Neuronal stem cell (in vitro differentiated cells): ENCODE results near the gene MAFB.

Source experiments
- DNase-seq: peaks from one replicate; pipeline ENCODE4 v3.0.0-alpha.2; 2013; ENCODE audit warnings: low spot score
- H2AFZ ChIP-seq: one replicate; pipeline ENCODE4 v1.6.1; 2013; ENCODE audit warnings: mild to moderate bottlenecking, low read length, inconsistent platforms
- H2AK5ac ChIP-seq: 2 replicates; pipeline ENCODE4 v1.6.1; 2013; ENCODE audit warnings: low read depth, mild to moderate bottlenecking, inconsistent platforms, low read length, moderate library complexity, mixed read lengths
- H2BK120ac ChIP-seq: 2 replicates; pipeline ENCODE4 v1.6.1; 2013; ENCODE audit warnings: low read depth, mild to moderate bottlenecking, inconsistent platforms, low read length, moderate library complexity, mixed read lengths
- H2BK12ac ChIP-seq: one replicate; pipeline ENCODE4 v1.6.1; 2013; ENCODE audit warnings: low read length, inconsistent platforms
- H2BK15ac ChIP-seq: 2 replicates; pipeline ENCODE4 v1.6.1; 2013; ENCODE audit warnings: mild to moderate bottlenecking, low read length, inconsistent platforms, mixed read lengths
- H2BK5ac ChIP-seq: one replicate; pipeline ENCODE4 v1.6.1; 2013; ENCODE audit warnings: inconsistent platforms, mild to moderate bottlenecking, low read length, moderate library complexity
- H3K14ac ChIP-seq: one replicate; pipeline ENCODE4 v1.6.1; 2013; ENCODE audit warnings: low read length, inconsistent platforms
- H3K18ac ChIP-seq: 2 replicates; pipeline ENCODE4 v1.6.1; 2013; ENCODE audit warnings: low read length, inconsistent platforms
- H3K23ac ChIP-seq: 2 replicates; pipeline ENCODE4 v1.6.1; 2013; ENCODE audit warnings: low read depth, mild to moderate bottlenecking, mixed read lengths, low read length, inconsistent platforms; ENCODE audit not compliant: poor library complexity
- H3K27ac ChIP-seq: replicated peaks from 3 replicates; pipeline ENCODE4 v1.5.1; 2013; ENCODE audit warnings: low read length, inconsistent platforms
- H3K27me3 ChIP-seq, 3 experiments: 2 replicates each; pipeline ENCODE4 v1.6.1; 2013; ENCODE audit warnings: low read length in 3 of 3, mild to moderate bottlenecking in 2 of 3, inconsistent platforms in 1 of 3, low read depth in 1 of 3, mixed read lengths in 1 of 3, moderate library complexity in 1 of 3; ENCODE audit not compliant: control insufficient read depth in 3 of 3, insufficient read depth in 3 of 3
- H3K36me3 ChIP-seq, 2 donors: replicated peaks in 1 of 2; 2 replicates each; pipeline ENCODE4 v1.6.1; 2013; ENCODE audit warnings: low read length in 2 of 2; ENCODE audit not compliant: control insufficient read depth in 2 of 2, insufficient read depth in 2 of 2
- H3K4ac ChIP-seq: 2 replicates; pipeline ENCODE4 v1.6.1; 2013; ENCODE audit warnings: inconsistent platforms, mild to moderate bottlenecking, low read length, moderate library complexity
- H3K4me1 ChIP-seq, 2 donors: 1 replicate in 1 of 2; 2 replicates in 1 of 2; pipeline ENCODE4 v1.6.1; 2013; ENCODE audit warnings: low read length in 2 of 2, low read depth in 1 of 2; ENCODE audit not compliant: control insufficient read depth in 2 of 2, insufficient read depth in 1 of 2
- H3K4me2 ChIP-seq: one replicate; pipeline ENCODE4 v1.6.1; 2013; ENCODE audit warnings: mild to moderate bottlenecking, low read length, inconsistent platforms; ENCODE audit not compliant: insufficient read depth, poor library complexity, severe bottlenecking
- H3K4me3 ChIP-seq, 2 donors: 2 replicates each; pipeline ENCODE4 v1.5.1; 2013; ENCODE audit warnings: low read length in 2 of 2, mild to moderate bottlenecking in 2 of 2, inconsistent platforms in 1 of 2, moderate library complexity in 1 of 2
- H3K79me1 ChIP-seq: one replicate; pipeline ENCODE4 v1.6.1; 2013; ENCODE audit warnings: low read depth, mild to moderate bottlenecking, inconsistent platforms, low read length, moderate library complexity
- H3K9ac ChIP-seq: one replicate; pipeline ENCODE4 v1.6.1; 2013; ENCODE audit warnings: mild to moderate bottlenecking, low read depth, low read length, inconsistent platforms; ENCODE audit not compliant: poor library complexity
- H3K9me3 ChIP-seq, 2 donors: replicated peaks in 1 of 2; 2 replicates each; pipeline versions ENCODE3 to v1.6.1; 2013; ENCODE audit warnings: low read length in 2 of 2, mild to moderate bottlenecking in 2 of 2, inconsistent platforms in 1 of 2, low read depth in 1 of 2, mixed read lengths in 1 of 2, moderate library complexity in 1 of 2; ENCODE audit not compliant: control insufficient read depth in 2 of 2, insufficient read depth in 1 of 2
- H4K8ac ChIP-seq: one replicate; pipeline ENCODE4 v1.6.1; 2013; ENCODE audit warnings: low read depth, mild to moderate bottlenecking, inconsistent platforms, low read length, moderate library complexity
- H4K91ac ChIP-seq: one replicate; pipeline ENCODE4 v1.6.1; 2013; ENCODE audit warnings: low read length, low read depth, mild to moderate bottlenecking, inconsistent platforms; ENCODE audit not compliant: poor library complexity
- WGBS, 2 donors: extraction: QIAGEN DNeasy Blood & Tissue Kit; methylation state at CpG; one replicate each; pipeline ENCODE4 v1.1.7; 2013; ENCODE audit warnings: missing lambda C conversion rate in 2 of 2, mixed read lengths in 1 of 2; ENCODE audit not compliant: insufficient read length in 2 of 2, insufficient replicate concordance in 1 of 2; ENCODE audit errors: extremely low coverage in 2 of 2; 5-methylcytosine and 5-hydroxymethylcytosine counted together

MAFB gene

GRCh38 chr20:40643891-40644290 is 45.1 kb downstream of the MAFB start:
- Histone ChIP-seq H4K8ac (no peak overlapping the region), H3K9ac (no peak overlapping the region), H2BK5ac (no peak overlapping the region), H3K18ac (peak overlapping the region; percentile 17), H3K9me3 (peaks cover 0 to 2% of the 10 kb centered on the region in 2 donors), H3K79me1 (no peaks in the 10 kb centered on the region), H3K4me2 (no peak overlapping the region), H4K91ac (no peak overlapping the region), H3K27ac (no peak overlapping the region), H3K4ac (no peak overlapping the region), H3K23ac (no peak overlapping the region), H2BK12ac (no peak overlapping the region), H3K14ac (no peak overlapping the region), H2BK15ac (no peak overlapping the region), H3K4me1 (peaks cover 0 to 7% of the 10 kb centered on the region in 2 donors), H2BK120ac (no peak overlapping the region), H3K27me3 (peaks cover 0 to 15% (median 0%) of the 10 kb centered on the region in 3 experiments), H2AK5ac (no peak overlapping the region), H3K4me3 (no peak overlapping the region), H2AFZ (no peak overlapping the region), H3K36me3 (no peaks in the 10 kb centered on the region)
- no peak for DNase-seq
- no CpG with 5 or more reads among the region's 5 CpGs for WGBS, 2 donors

GRCh38 chr20:40641809-40642208 is 47.2 kb downstream of the MAFB start:
- no peak overlapping the region for H3K4me3 ChIP-seq

GRCh38 chr20:40641202-40641601 is 47.8 kb downstream of the MAFB start:
- Histone ChIP-seq H3K9ac (no peak overlapping the region), H3K4me3 (no peak overlapping the region), H2AK5ac (no peak overlapping the region), H2AFZ (no peak overlapping the region), H3K27me3 (peaks cover 0 to 15% (median 0%) of the 10 kb centered on the region in 3 experiments), H2BK120ac (no peak overlapping the region), H4K91ac (no peak overlapping the region), H2BK5ac (no peak overlapping the region), H3K36me3 (no peaks in the 10 kb centered on the region), H3K9me3 (peaks cover 0 to 2% of the 10 kb centered on the region in 2 donors), H3K4me2 (no peak overlapping the region), H3K27ac (no peak overlapping the region), H3K14ac (no peak overlapping the region), H2BK12ac (no peak overlapping the region), H3K4me1 (peaks cover 0 to 2% of the 10 kb centered on the region in 2 donors), H3K18ac (no peak overlapping the region), H3K23ac (no peak overlapping the region), H3K79me1 (no peaks in the 10 kb centered on the region), H2BK15ac (no peak overlapping the region), H3K4ac (no peak overlapping the region), H4K8ac (no peak overlapping the region)
- WGBS, 2 donors, result no CpG with 5 or more reads among the region's 2 CpGs
- DNase-seq, result no peak

More at GRCh38 chr20:40641809-40642208, 47.2 kb downstream of the MAFB start:
- DNase-seq, result no peak
- no peak overlapping the region for H3K4me2 ChIP-seq
- no peaks in the 10 kb centered on the region for H3K36me3 ChIP-seq
- no peak overlapping the region for H3K27ac ChIP-seq
- H3K4ac ChIP-seq, result no peak overlapping the region
- WGBS, 2 donors, result no CpG with 5 or more reads among the region's 4 CpGs
- no peak overlapping the region for H2BK12ac ChIP-seq
- no peak overlapping the region for H2BK120ac ChIP-seq
- H4K91ac ChIP-seq, result no peak overlapping the region
- H2AFZ ChIP-seq, result no peak overlapping the region
- no peak overlapping the region for H3K23ac ChIP-seq
- no peak overlapping the region for H2BK15ac ChIP-seq
- peaks cover 0 to 7% of the 10 kb centered on the region in 2 donors for H3K4me1 ChIP-seq
- no peak overlapping the region for H2BK5ac ChIP-seq
- peaks cover 0 to 15% (median 0%) of the 10 kb centered on the region in 3 experiments for H3K27me3 ChIP-seq
- H3K9me3 ChIP-seq, result peaks cover 0 to 2% of the 10 kb centered on the region in 2 donors
- H2AK5ac ChIP-seq, result no peak overlapping the region
- no peak overlapping the region for H3K14ac ChIP-seq
- H4K8ac ChIP-seq, result no peak overlapping the region
- H3K9ac ChIP-seq, result no peak overlapping the region
- no peaks in the 10 kb centered on the region for H3K79me1 ChIP-seq
- no peak overlapping the region for H3K18ac ChIP-seq

GRCh38 chr20:40640667-40641066 is 48.4 kb downstream of the MAFB start:
- Histone ChIP-seq H3K36me3 (no peaks in the 10 kb centered on the region), H3K4ac (no peak overlapping the region), H2BK5ac (no peak overlapping the region), H3K9ac (no peak overlapping the region), H3K9me3 (peaks cover 0 to 2% of the 10 kb centered on the region in 2 donors), H3K79me1 (no peaks in the 10 kb centered on the region), H3K14ac (no peak overlapping the region), H2BK12ac (no peak overlapping the region), H3K4me2 (no peak overlapping the region), H2BK120ac (no peak overlapping the region), H3K27ac (no peak overlapping the region), H2AK5ac (no peak overlapping the region), H4K8ac (no peak overlapping the region), H3K4me1 (no peaks in the 10 kb centered on the region), H3K27me3 (peaks cover 0 to 15% (median 0%) of the 10 kb centered on the region in 3 experiments), H2BK15ac (no peak overlapping the region), H3K18ac (no peak overlapping the region), H4K91ac (no peak overlapping the region), H3K23ac (no peak overlapping the region), H2AFZ (no peak overlapping the region), H3K4me3 (no peak overlapping the region)
- no peak for DNase-seq
- WGBS, 2 donors, result no CpG with 5 or more reads among the region's 2 CpGs
